OCI-LY3 (cell line): ENCODE results near the gene AKAP8L.
A peak's percentile ranks its signal among the peaks of the same experiment; 100 is the strongest.

ENCODE experiments used
- H2AFZ ChIP-seq: fragments of 200-600, 300-600 bp; shearing (Covaris generic); 2 replicates; pipeline ENCODE4 v1.6.0; 2014; ENCODE audit warnings: antibody characterized with exemption, low read depth, low read length
- H3K27ac ChIP-seq: fragments of 200-600, 300-600 bp; sonication (generic); 2 replicates; pipeline ENCODE4 v1.5.1; 2014; ENCODE audit warnings: mild to moderate bottlenecking, low read length, moderate library complexity, mixed read lengths
- H3K27me3 ChIP-seq: fragments of 200-600, 300-600 bp; sonication (generic); 2 replicates; pipeline ENCODE4 v1.6.1; 2014; ENCODE audit warnings: low read depth, low read length, mixed read lengths
- H3K36me3 ChIP-seq: fragments of 200-600, 300-600 bp; sonication (generic); replicated peaks from 2 replicates; pipeline ENCODE3; 2014; ENCODE audit warnings: low read depth, low read length, mixed read lengths
- H3K4me1 ChIP-seq: fragments of 300-600, 200-600 bp; sonication (generic); 2 replicates; pipeline ENCODE4 v1.6.1; 2014; ENCODE audit warnings: low read length, mixed read lengths
- H3K4me2 ChIP-seq: fragments of 200-600, 300-600 bp; sonication (generic); 2 replicates; pipeline ENCODE4 v1.6.1; 2014; ENCODE audit warnings: low read length, mixed read lengths
- H3K4me3 ChIP-seq: fragments of 300-600, 200-600 bp; sonication (generic); 2 replicates; pipeline ENCODE4 v1.5.1; 2014; ENCODE audit warnings: antibody characterized with exemption, mild to moderate bottlenecking, low read length, moderate library complexity
- H3K79me2 ChIP-seq: fragments of 300-600, 200-600 bp; shearing (Covaris generic); 2 replicates; pipeline ENCODE4 v1.6.1; 2014; ENCODE audit warnings: mild to moderate bottlenecking, low read length, mixed read lengths
- H3K9ac ChIP-seq: fragments of 300-600, 200-600 bp; shearing (Covaris generic); 2 replicates; pipeline ENCODE4 v1.6.0; 2014; ENCODE audit warnings: mild to moderate bottlenecking, low read length, moderate library complexity
- H3K9me3 ChIP-seq: fragments of 200-600, 300-600 bp; shearing (Covaris generic); 2 replicates; pipeline ENCODE4 v1.6.1; 2014; ENCODE audit warnings: low read length, mixed read lengths; ENCODE audit not compliant: insufficient read depth
- H4K20me1 ChIP-seq: fragments of 200-600, 300-600 bp; sonication (generic); 2 replicates; pipeline ENCODE4 v1.6.1; 2016; ENCODE audit warnings: low read length, mixed read lengths; ENCODE audit not compliant: insufficient read depth
- CTCF ChIP-seq: fragments of 200-600, 300-600 bp; sonication (generic); IDR thresholded peaks from 2 replicates; pipeline ENCODE4 v1.5.1; 2014; ENCODE audit warnings: antibody characterized with exemption, low read length, low read depth
- EZH2phosphoT487 ChIP-seq: fragments of 200-600 bp; shearing (Covaris generic); IDR thresholded peaks from 2 replicates; pipeline ENCODE4 v1.6.1; 2018; ENCODE audit warnings: antibody characterized with exemption, mixed run types, low read depth

Gene AKAP8L

GRCh38 chr19:15436012-15436825 is 17.4 kb upstream of the AKAP8L start:
- peaks cover 5% of the 10 kb centered on the region; the same call in 1 of the 2 replicates for H4K20me1 ChIP-seq
- peaks cover 14% of the 10 kb centered on the region for H3K79me2 ChIP-seq
- H3K4me1 ChIP-seq, result peaks cover 10% of the 10 kb centered on the region
- no peaks in the 10 kb centered on the region for H3K9me3 ChIP-seq
- TF ChIP-seq EZH2phosphoT487, result no peak
- TF ChIP-seq CTCF, result no peak
- H3K27ac ChIP-seq, result no peak overlapping the region
- no peak overlapping the region for H3K9ac ChIP-seq
- H3K4me3 ChIP-seq, result no peak overlapping the region
- H2AFZ ChIP-seq, result no peak overlapping the region
- H3K27me3 ChIP-seq, result no peaks in the 10 kb centered on the region
- no peaks in the 10 kb centered on the region for H3K36me3 ChIP-seq
- H3K4me2 ChIP-seq, result no peak overlapping the region

- H3K27me3 ChIP-seq, result no peaks in the 10 kb centered on the region
- peaks cover 11% of the 10 kb centered on the region; the same call in 1 of the 2 replicates for H4K20me1 ChIP-seq
- no peak overlapping the region for H3K27ac ChIP-seq
- H3K9ac ChIP-seq, result peak overlapping the region; percentile 88; the same call in 1 of the 2 replicates
- H3K79me2 ChIP-seq, result peaks cover 41% of the 10 kb centered on the region
- peak overlapping the region; percentile 84 for H3K4me2 ChIP-seq
- peaks cover 16% of the 10 kb centered on the region for H3K4me1 ChIP-seq
- H3K4me3 ChIP-seq, result peak overlapping the region; percentile 83
- H3K9me3 ChIP-seq, result no peaks in the 10 kb centered on the region
- H3K36me3 ChIP-seq, result peaks cover 7% of the 10 kb centered on the region
- TF ChIP-seq CTCF, result no peak
- no peak for TF ChIP-seq EZH2phosphoT487
- H2AFZ ChIP-seq, result peak overlapping the region; percentile 94; the same call in 1 of the 2 replicates
Measured at GRCh38 chr19:15433519-15434069, 14.8 kb upstream of the AKAP8L start.

- peak overlapping the region; percentile 88 for H3K9ac ChIP-seq
- peaks cover 16% of the 10 kb centered on the region for H3K4me1 ChIP-seq
- H3K27ac ChIP-seq, result peak overlapping the region; percentile 55
- peak overlapping the region; percentile 84 for H3K4me2 ChIP-seq
- no peaks in the 10 kb centered on the region for H3K9me3 ChIP-seq
- peaks cover 15% of the 10 kb centered on the region; the same call in 1 of the 2 replicates for H4K20me1 ChIP-seq
- H3K27me3 ChIP-seq, result no peaks in the 10 kb centered on the region
- peak overlapping the region; percentile 94 for H2AFZ ChIP-seq
- peak overlapping the region; percentile 83 for H3K4me3 ChIP-seq
- TF ChIP-seq CTCF, result no peak
- TF ChIP-seq EZH2phosphoT487, result no peak
- H3K79me2 ChIP-seq, result peaks cover 48% of the 10 kb centered on the region
- H3K36me3 ChIP-seq, result peaks cover 8% of the 10 kb centered on the region
Measured at GRCh38 chr19:15432629-15433518, 14.1 kb upstream of the AKAP8L start.
